OCI-LY7 (cell line): ENCODE measurements around the gene PIGA. TPM values are rescaled to one million over a fixed set of nuclear protein-coding genes. Genes with fewer than 3 reads are reported as not detected.

ENCODE experiments used
- BruUV-seq: library from RNA; stranded (reverse); fragments of 400-500 nt; replicated peaks from 2 replicates; lab custom pipeline; 2021; lab: Mats Ljungman, UMichigan
- CTCF ChIA-PET: fragments of 300-600 bp; sonication (Branson Sonifier 250); formaldehyde crosslinking; loops from one replicate; lab custom pipeline; 2022; ENCODE audit warnings: antibody characterized with exemption; ENCODE audit not compliant: unreplicated experiment; lab: Charles Lee
- POLR2A ChIA-PET: fragments of 300-600 bp; sonication (Branson Sonifier 250); formaldehyde crosslinking; loops from one replicate; lab custom pipeline; 2022; ENCODE audit warnings: antibody characterized with exemption; lab: Charles Lee
- DNase-seq: peaks from one replicate; pipeline ENCODE4 v3.0.0-alpha.2; 2015; ENCODE audit warnings: low spot score
- H2AFZ ChIP-seq: fragments of 200-600 bp; sonication (generic), shearing (Covaris generic); 2 replicates; pipeline ENCODE4 v1.6.1; 2014; ENCODE audit warnings: mild to moderate bottlenecking, antibody characterized with exemption, low read length, moderate library complexity
- H3K27ac ChIP-seq: fragments of 200-600 bp; sonication (generic); 2 replicates; pipeline ENCODE4 v1.5.1; 2014; ENCODE audit warnings: mixed run types, low read depth, mild to moderate bottlenecking, moderate library complexity, low read length, inconsistent platforms; ENCODE audit not compliant: poor library complexity, severe bottlenecking
- H3K36me3 ChIP-seq: fragments of 200-600 bp; sonication (generic); 2 replicates; pipeline ENCODE4 v1.6.1; 2014; ENCODE audit warnings: mild to moderate bottlenecking, antibody characterized with exemption, low read length, moderate library complexity, mixed read lengths; ENCODE audit not compliant: insufficient read depth
- H3K4me1 ChIP-seq: fragments of 200-600 bp; sonication (generic); 2 replicates; pipeline ENCODE4 v1.5.1; 2014; ENCODE audit warnings: mild to moderate bottlenecking, low read length; ENCODE audit not compliant: insufficient read depth, poor library complexity, severe bottlenecking
- H3K4me2 ChIP-seq: fragments of 200-600 bp; sonication (generic); 2 replicates; pipeline ENCODE4 v1.6.1; 2014; ENCODE audit warnings: mild to moderate bottlenecking, low read length
- H3K4me3 ChIP-seq: fragments of 200-600 bp; sonication (generic); 2 replicates; pipeline ENCODE4 v1.5.1; 2014; ENCODE audit warnings: mild to moderate bottlenecking, low read depth, low read length; ENCODE audit not compliant: poor library complexity, severe bottlenecking
- H3K79me2 ChIP-seq: fragments of 200-600 bp; sonication (generic); 2 replicates; pipeline ENCODE4 v1.6.1; 2016; ENCODE audit warnings: low read depth, mild to moderate bottlenecking, low read length, moderate library complexity, mixed read lengths; ENCODE audit not compliant: insufficient read depth
- H3K9me2 ChIP-seq: fragments of 200-600 bp; sonication (generic); 2 replicates; pipeline ENCODE4 v1.6.1; 2016; ENCODE audit warnings: mild to moderate bottlenecking, low read length, mixed read lengths; ENCODE audit not compliant: insufficient read depth
- H3K9me3 ChIP-seq: fragments of 200-600 bp; sonication (generic); 2 replicates; pipeline ENCODE4 v1.6.1; 2014; ENCODE audit warnings: mild to moderate bottlenecking, mixed run types, low read length, mixed read lengths
- H4K20me1 ChIP-seq: fragments of 200-600 bp; sonication (generic); 2 replicates; pipeline ENCODE4 v1.6.1; 2014; ENCODE audit warnings: mild to moderate bottlenecking, antibody characterized with exemption, low read length, moderate library complexity, mixed read lengths; ENCODE audit not compliant: insufficient read depth
- EZH2phosphoT487 ChIP-seq: fragments of 200-600 bp; sonication (generic); IDR thresholded peaks from 2 replicates; pipeline ENCODE4 v1.6.1; 2018; ENCODE audit warnings: low read depth, borderline replicate concordance, mild to moderate bottlenecking, mixed run types, antibody characterized with exemption, low read length, moderate library complexity, mixed read lengths
- intact Hi-C: fragments of 100-400 bp; cut with micrococcal nuclease; formaldehyde crosslinking; loops from one replicate; pipeline ENCODE4 v1.10.0; 2022; ENCODE audit not compliant: unreplicated experiment
- total RNA-seq, 2 experiments: library from RNA; depleted of rRNA in 1 of 2; stranded (reverse); fragments of >200 nt in 1 of 2; shearing (Covaris generic) in 1 of 2; gene quantifications; 2 replicates each; pipeline ENCODE4 v1.2.3, GENCODE V29; 2014 to 2022
- TF ChIP-seq, protein P1 (sequence below): fragments of 200-600 bp; sonication (generic); conservative IDR thresholded peaks from 2 replicates; pipeline ENCODE4 v1.5.1; 2014; ENCODE audit warnings: mild to moderate bottlenecking, antibody characterized with exemption, low read length, moderate library complexity, mixed read lengths

The PIGA gene
- total RNA-seq, 2 experiments from 2014 or later = 13.1 to 33.0 TPM

GRCh38 chrX:15349046-15349445 lies 13.7 kb upstream of the PIGA start:
- POLR2A ChIA-PET = interaction anchor here (1.3 to 1.9 kb wide), 2 partner anchors 118 to 120 kb away, joined by 3 to 10 read pairs; no protein-coding TSS in a partner anchor
- no TSS peak for BruUV-seq
- DNase-seq = peak; percentile 61

GRCh38 chrX:15345976-15346375 lies 10.7 kb upstream of the PIGA start:
- CTCF ChIA-PET = no interaction called here

More at GRCh38 chrX:15349046-15349445, 13.7 kb upstream of the PIGA start:
- Histone ChIP-seq H3K36me3 (no peaks in the 10 kb centered on the region), H3K9me2 (no peaks in the 10 kb centered on the region), H3K79me2 (no peaks in the 10 kb centered on the region), H2AFZ (no peak overlapping the region), H3K27ac (no peak overlapping the region), H4K20me1 (no peaks in the 10 kb centered on the region), H3K4me1 (no peaks in the 10 kb centered on the region), H3K4me3 (no peak overlapping the region), H3K4me2 (no peak overlapping the region), H3K9me3 (no peaks in the 10 kb centered on the region)
- CTCF ChIA-PET = interaction anchor here (1.0 to 3.8 kb wide), 2 partner anchors 10 to 117 kb away, joined by 3 to 17 read pairs; no protein-coding TSS in a partner anchor
- intact Hi-C loops = loop anchor here (1.0 kb wide), 1 partner anchor 119 kb away; no protein-coding TSS in a partner anchor
- TF ChIP-seq EZH2phosphoT487 = no peak
- TF ChIP-seq, protein P1, sequence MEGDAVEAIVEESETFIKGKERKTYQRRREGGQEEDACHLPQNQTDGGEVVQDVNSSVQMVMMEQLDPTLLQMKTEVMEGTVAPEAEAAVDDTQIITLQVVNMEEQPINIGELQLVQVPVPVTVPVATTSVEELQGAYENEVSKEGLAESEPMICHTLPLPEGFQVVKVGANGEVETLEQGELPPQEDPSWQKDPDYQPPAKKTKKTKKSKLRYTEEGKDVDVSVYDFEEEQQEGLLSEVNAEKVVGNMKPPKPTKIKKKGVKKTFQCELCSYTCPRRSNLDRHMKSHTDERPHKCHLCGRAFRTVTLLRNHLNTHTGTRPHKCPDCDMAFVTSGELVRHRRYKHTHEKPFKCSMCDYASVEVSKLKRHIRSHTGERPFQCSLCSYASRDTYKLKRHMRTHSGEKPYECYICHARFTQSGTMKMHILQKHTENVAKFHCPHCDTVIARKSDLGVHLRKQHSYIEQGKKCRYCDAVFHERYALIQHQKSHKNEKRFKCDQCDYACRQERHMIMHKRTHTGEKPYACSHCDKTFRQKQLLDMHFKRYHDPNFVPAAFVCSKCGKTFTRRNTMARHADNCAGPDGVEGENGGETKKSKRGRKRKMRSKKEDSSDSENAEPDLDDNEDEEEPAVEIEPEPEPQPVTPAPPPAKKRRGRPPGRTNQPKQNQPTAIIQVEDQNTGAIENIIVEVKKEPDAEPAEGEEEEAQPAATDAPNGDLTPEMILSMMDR = peak; percentile 70

GRCh38 chrX:15344106-15344505 lies 8.8 kb upstream of the PIGA start:
- Histone ChIP-seq H4K20me1 (no peaks in the 10 kb centered on the region), H3K36me3 (no peaks in the 10 kb centered on the region), H3K4me2 (no peak overlapping the region), H3K4me3 (no peak overlapping the region), H3K9me3 (no peaks in the 10 kb centered on the region), H3K27ac (no peak overlapping the region), H3K79me2 (no peaks in the 10 kb centered on the region), H2AFZ (no peak overlapping the region), H3K9me2 (no peaks in the 10 kb centered on the region), H3K4me1 (no peaks in the 10 kb centered on the region)
- TF ChIP-seq, protein P1 = no peak
- no peak for TF ChIP-seq EZH2phosphoT487
- no peak for DNase-seq
- intact Hi-C loops = no loop called here
- BruUV-seq = no TSS peak
- ChIA-PET CTCF (no interaction called here), POLR2A (interaction anchor here (0.8 kb wide), 1 partner anchor 260 kb away, joined by 3 read pairs; no protein-coding TSS in a partner anchor)

More at GRCh38 chrX:15345976-15346375, 10.7 kb upstream of the PIGA start:
- Histone ChIP-seq H4K20me1 (no peaks in the 10 kb centered on the region), H3K79me2 (no peaks in the 10 kb centered on the region), H3K4me3 (no peak overlapping the region), H3K36me3 (no peaks in the 10 kb centered on the region), H3K4me2 (no peak overlapping the region), H3K27ac (no peak overlapping the region), H3K9me3 (no peaks in the 10 kb centered on the region), H3K9me2 (no peaks in the 10 kb centered on the region), H3K4me1 (no peaks in the 10 kb centered on the region), H2AFZ (no peak overlapping the region)
- TF ChIP-seq, protein P1 = no peak
- no peak for TF ChIP-seq EZH2phosphoT487
- intact Hi-C loops = no loop called here
- POLR2A ChIA-PET = no interaction called here
- no TSS peak for BruUV-seq
- no peak for DNase-seq
